Ishikawa (cell line): Measurements from ENCODE around the gene PLA1A.

Experiments
- CEBPB ChIP-seq: IDR thresholded peaks from 2 replicates; pipeline ENCODE4 v1.6.1; 2012
- CREB1 ChIP-seq: IDR thresholded peaks from 2 replicates; pipeline ENCODE4 v1.6.1; 2012; ENCODE audit warnings: low read depth
- EGR1 ChIP-seq: IDR thresholded peaks from 2 replicates; pipeline ENCODE4 v1.6.1; 2012
- EP300 ChIP-seq: IDR thresholded peaks from 2 replicates; pipeline ENCODE4 v1.6.1; 2012; ENCODE audit warnings: borderline replicate concordance
- FOXM1 ChIP-seq: IDR thresholded peaks from 2 replicates; pipeline ENCODE4 v1.6.1; 2012; ENCODE audit warnings: low read depth, borderline replicate concordance
- NFIC ChIP-seq: IDR thresholded peaks from 2 replicates; pipeline ENCODE4 v1.6.1; 2012
- RAD21 ChIP-seq: IDR thresholded peaks from 2 replicates; pipeline ENCODE4 v1.6.1; 2012; ENCODE audit warnings: low read depth
- TAF1 ChIP-seq: IDR thresholded peaks from 2 replicates; pipeline ENCODE4 v1.6.1; 2012; ENCODE audit warnings: low read depth, mild to moderate bottlenecking
- TCF12 ChIP-seq: IDR thresholded peaks from 2 replicates; pipeline ENCODE4 v1.6.1; 2012; ENCODE audit warnings: low read depth
- TEAD4 ChIP-seq: IDR thresholded peaks from 2 replicates; pipeline ENCODE4 v1.6.1; 2012
- YY1 ChIP-seq: IDR thresholded peaks from 2 replicates; pipeline ENCODE4 v1.6.1; 2012; ENCODE audit warnings: low read depth
- ZBTB7A ChIP-seq: IDR thresholded peaks from 2 replicates; pipeline ENCODE4 v1.6.1; 2012; ENCODE audit warnings: low read depth
- TF ChIP-seq, protein P1 (sequence below): IDR thresholded peaks from 2 replicates; pipeline ENCODE4 v1.6.1; 2012
- TF ChIP-seq, protein P2 (sequence below): IDR thresholded peaks from 2 replicates; pipeline ENCODE4 v1.6.1; 2012
- TF ChIP-seq, protein P3 (sequence below): IDR thresholded peaks from 2 replicates; pipeline ENCODE4 v1.6.1; 2012; ENCODE audit warnings: low read depth, mild to moderate bottlenecking

The PLA1A gene

DNA sequence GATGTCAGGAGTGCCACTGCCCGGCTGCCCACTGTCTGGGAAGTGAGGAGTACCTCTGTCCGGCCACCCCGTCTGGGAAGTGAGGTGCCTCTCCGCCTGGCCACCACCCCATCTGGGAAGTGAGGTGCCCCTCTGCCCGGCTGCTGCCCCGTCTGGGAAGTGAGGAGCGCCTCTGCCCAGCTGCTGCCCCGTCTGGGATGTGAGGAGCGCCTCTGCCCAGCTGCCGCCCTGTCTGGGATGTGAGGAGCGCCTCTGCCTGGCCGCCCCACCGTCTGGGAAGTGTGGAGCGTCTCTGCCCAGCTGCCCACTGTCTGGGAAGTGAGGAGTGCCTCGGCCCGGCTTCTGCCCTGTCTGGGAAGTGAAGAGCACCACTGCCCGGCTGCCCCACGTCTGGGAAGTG lies 76.2 kb downstream of the PLA1A start:
- no peak for TF ChIP-seq NFIC
- no peak for TF ChIP-seq EGR1
- TF ChIP-seq ZBTB7A, result no peak
- TF ChIP-seq TCF12, result no peak
- TF ChIP-seq, protein P1, sequence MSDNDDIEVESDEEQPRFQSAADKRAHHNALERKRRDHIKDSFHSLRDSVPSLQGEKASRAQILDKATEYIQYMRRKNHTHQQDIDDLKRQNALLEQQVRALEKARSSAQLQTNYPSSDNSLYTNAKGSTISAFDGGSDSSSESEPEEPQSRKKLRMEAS, result no peak
- TF ChIP-seq, protein P2, sequence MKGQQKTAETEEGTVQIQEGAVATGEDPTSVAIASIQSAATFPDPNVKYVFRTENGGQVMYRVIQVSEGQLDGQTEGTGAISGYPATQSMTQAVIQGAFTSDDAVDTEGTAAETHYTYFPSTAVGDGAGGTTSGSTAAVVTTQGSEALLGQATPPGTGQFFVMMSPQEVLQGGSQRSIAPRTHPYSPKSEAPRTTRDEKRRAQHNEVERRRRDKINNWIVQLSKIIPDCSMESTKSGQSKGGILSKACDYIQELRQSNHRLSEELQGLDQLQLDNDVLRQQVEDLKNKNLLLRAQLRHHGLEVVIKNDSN, result no peak
- no peak for TF ChIP-seq TEAD4
- TF ChIP-seq FOXM1, result no peak
- no peak for TF ChIP-seq CEBPB
- TF ChIP-seq TAF1, result no peak
- TF ChIP-seq CREB1, result no peak
- TF ChIP-seq, protein P3, sequence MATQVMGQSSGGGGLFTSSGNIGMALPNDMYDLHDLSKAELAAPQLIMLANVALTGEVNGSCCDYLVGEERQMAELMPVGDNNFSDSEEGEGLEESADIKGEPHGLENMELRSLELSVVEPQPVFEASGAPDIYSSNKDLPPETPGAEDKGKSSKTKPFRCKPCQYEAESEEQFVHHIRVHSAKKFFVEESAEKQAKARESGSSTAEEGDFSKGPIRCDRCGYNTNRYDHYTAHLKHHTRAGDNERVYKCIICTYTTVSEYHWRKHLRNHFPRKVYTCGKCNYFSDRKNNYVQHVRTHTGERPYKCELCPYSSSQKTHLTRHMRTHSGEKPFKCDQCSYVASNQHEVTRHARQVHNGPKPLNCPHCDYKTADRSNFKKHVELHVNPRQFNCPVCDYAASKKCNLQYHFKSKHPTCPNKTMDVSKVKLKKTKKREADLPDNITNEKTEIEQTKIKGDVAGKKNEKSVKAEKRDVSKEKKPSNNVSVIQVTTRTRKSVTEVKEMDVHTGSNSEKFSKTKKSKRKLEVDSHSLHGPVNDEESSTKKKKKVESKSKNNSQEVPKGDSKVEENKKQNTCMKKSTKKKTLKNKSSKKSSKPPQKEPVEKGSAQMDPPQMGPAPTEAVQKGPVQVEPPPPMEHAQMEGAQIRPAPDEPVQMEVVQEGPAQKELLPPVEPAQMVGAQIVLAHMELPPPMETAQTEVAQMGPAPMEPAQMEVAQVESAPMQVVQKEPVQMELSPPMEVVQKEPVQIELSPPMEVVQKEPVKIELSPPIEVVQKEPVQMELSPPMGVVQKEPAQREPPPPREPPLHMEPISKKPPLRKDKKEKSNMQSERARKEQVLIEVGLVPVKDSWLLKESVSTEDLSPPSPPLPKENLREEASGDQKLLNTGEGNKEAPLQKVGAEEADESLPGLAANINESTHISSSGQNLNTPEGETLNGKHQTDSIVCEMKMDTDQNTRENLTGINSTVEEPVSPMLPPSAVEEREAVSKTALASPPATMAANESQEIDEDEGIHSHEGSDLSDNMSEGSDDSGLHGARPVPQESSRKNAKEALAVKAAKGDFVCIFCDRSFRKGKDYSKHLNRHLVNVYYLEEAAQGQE, result no peak
- no peak for TF ChIP-seq EP300
- TF ChIP-seq YY1, result no peak

DNA sequence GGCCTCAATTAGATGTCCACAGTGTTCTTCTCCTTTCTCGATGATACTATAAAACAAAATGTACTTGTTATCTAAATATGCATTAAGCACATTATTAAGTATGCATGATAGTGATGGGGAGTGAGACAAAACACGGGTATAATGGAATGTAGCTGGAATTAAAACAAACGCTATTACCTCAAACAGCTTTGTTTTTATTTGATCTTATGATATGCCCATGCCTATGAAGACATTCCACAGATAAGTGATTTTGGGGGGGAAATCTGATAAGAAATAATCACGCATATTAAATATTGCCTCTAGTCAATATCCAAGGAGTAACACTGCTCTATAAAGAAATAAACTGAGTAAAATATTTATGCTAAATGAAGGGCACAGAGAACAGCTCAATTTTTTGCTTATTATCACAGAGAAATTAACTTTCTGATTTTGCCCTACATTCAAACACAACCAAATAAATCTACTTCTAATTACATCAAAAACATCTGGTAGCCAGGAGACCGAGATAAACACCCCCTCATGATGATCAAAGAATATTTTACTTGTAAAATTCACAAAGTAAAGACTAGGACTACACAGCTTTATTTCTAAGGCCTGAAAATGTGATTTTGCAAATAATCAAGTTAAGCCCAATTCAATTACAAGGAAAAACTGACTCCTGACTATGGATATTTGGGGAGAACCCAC lies 77.6 kb downstream of the PLA1A start:
- TF ChIP-seq, protein P3, result no peak
- TF ChIP-seq CEBPB (no peak), TEAD4 (no peak), FOXM1 (no peak), CREB1 (no peak), EP300 (no peak), ZBTB7A (no peak), NFIC (no peak), EGR1 (no peak), TAF1 (no peak), TCF12 (no peak)
- TF ChIP-seq, protein P1, result no peak
- TF ChIP-seq, protein P2, result no peak

DNA sequence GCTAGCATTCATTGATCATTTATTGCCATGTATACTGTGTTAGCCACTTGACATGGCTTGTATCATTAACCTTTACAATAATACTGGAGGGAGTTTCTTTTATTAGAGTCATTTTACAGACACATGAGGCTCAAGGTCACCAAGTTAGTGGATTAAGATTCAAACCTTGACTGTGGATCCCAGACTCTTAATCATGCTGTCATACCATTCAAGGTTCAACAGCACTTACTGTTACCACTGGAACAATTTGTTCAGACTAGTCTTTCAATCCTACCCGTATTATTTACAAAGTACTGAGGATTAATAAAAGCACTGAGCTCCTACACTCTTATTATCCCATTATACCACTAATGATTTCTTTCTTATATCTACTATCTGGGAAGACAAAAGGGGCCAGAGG lies 78.3 kb downstream of the PLA1A start:
- TF ChIP-seq NFIC (no peak), TCF12 (no peak)

DNA sequence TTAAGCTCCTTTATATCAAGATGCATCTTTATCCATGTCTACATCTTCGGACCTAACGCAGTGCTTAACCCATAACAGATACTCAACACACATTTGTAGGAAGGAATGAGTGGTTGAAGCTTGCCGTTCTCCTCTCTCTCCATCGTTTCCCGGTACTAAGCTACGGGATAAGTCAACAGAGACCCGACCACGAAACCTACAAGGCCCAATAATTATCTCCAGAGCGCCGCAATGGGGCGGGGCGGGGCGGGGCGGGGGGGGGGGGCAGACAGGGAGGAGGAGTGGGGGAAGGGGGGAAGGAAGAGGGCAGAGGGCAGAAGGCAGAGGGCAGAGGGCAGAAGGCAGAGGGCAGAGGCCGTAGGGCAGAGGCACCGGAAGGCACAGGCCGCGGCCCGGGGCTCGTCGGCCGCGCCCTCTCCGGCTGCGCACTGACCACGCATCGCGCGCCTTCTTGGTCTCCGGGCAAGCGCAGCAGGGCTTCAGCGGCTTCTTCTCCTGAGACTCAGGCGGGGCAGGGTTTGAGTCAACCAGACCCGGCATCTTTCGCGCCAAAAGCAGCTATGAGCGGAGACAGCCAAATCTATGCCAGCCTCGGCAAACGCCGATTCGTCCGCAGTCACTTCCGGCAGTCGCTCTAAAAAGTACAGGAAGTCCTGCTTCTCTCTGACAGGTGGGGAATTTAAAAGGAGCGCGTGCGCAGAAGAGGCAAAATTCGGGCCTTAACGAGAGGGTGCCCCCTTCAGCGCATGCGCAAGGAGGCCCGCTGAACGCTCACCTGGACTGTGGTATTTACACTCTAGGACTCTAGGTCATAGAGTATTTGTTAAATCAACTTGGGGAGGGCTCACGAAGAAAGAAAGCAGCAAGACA lies 79.3 kb downstream of the PLA1A start, which contains the start of gene COX17:
COX17 (minus strand) TSS at position 636 of the 870 bp plus-strand sequence; CDS start at position 540, 96 bp downstream.
- no peak for TF ChIP-seq FOXM1
- TF ChIP-seq CEBPB, result no peak
- no peak; the same call in 1 of the 2 replicates for TF ChIP-seq TEAD4
- TF ChIP-seq, protein P1, result peak; percentile 79
- TF ChIP-seq TAF1, result peak; percentile 53
- TF ChIP-seq YY1, result 0 out of 2 replicates have a peak, but pooled peaks have one; percentile 26
- TF ChIP-seq NFIC, result no peak
- TF ChIP-seq EP300, result no peak
- TF ChIP-seq TCF12, result peak; percentile 49; the same call in 1 of the 2 replicates
- TF ChIP-seq, protein P2, result no peak
- TF ChIP-seq CREB1, result no peak
- TF ChIP-seq, protein P3, result no peak
- no peak for TF ChIP-seq RAD21
- TF ChIP-seq ZBTB7A, result no peak
- TF ChIP-seq EGR1, result peak; percentile 68
